ENCODE data around the gene FOXK1. TPM values are rescaled to one million over a fixed set of nuclear protein-coding genes. Genes with fewer than 3 reads are reported as not detected.
"Not testable (repeated sequence)": the region's sequence is repeated elsewhere in the genome, so short reads cannot be mapped to it uniquely, and the experiment has no call there.

The FOXK1 gene
- total RNA-seq: 16.3 and 17.7 TPM in 2 replicates

DNA sequence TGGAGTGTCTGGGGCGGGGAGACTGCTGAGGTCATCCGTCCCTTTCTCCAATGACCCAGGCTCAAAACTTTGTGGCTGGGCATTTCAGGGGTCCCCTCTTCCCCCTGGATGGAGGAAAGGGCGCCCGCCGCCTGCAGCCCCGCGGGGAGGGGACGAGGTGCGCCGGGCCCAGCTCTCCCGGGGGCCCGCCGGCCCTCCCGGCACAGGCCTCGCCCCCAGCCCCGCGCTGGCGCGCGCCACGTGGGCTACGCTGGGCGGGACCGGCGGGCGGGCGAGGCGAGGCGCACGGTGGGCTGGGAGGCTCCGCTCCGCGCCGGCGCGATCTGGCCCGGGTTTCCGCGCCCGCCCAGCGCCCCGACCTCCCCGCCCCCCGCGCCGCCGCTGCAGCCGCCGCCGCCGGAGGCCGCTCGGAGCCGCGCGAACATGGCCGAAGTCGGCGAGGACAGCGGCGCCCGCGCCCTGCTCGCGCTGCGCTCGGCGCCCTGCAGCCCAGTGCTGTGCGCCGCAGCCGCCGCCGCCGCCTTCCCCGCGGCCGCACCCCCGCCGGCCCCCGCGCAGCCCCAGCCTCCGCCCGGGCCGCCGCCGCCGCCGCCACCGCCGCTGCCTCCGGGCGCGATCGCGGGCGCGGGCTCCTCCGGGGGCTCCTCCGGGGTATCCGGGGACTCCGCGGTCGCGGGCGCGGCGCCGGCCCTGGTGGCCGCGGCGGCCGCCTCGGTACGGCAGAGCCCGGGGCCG lies at the start of gene FOXK1:
TSS of gene FOXK1 (plus strand) at position 410 of the 735 bp plus-strand sequence. CDS start at position 424, 14 bp downstream.
- peak; percentile 78 to 86 for DNase-seq (ENCODE audit: low read depth in 2 of 2)

DNA sequence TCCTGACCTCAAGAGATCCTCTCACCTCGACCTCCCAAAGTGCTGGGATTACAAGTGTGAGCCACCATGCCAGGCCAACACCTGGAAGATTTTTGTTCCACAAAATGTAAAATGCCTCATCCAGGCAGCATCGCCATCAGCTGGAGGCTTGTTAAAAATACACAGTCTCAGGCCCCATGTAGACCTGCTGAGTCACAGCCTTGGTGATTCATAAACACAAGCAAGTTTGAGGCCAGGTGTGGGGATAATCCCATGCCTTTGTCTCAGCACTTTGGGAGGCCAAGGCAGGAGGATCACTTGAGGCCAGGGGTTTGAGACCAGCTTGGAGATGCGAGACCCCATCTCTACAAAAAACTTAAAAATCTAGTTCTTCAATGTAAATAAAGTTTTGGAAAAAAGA lies 49.1 kb upstream of the FOXK1 start:
- DNase-seq (ENCODE audit: low read depth in 2 of 2): peak in 1 of 2 donors; percentile 55

DNA sequence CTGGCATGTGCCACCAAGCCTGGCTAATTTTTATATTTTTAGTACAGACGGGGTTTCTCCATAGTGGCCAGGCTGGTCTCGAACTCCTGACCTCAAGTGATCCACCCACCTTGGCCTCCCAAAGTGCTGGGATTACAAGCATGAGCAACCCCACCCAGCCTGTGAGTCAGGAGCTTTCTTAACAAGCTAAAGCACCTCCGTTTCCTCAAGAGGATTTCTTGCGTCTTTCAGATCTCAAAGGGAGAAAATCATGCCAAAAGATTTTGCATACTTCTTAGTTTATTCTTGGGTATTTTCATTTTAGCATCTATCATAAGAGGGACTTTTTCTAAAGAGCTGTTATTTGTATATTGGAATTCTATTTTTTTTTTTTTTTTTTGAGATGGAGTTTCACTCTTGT lies 47.9 kb upstream of the FOXK1 start:
- no peak for DNase-seq (ENCODE audit: low read depth in 2 of 2)

DNA sequence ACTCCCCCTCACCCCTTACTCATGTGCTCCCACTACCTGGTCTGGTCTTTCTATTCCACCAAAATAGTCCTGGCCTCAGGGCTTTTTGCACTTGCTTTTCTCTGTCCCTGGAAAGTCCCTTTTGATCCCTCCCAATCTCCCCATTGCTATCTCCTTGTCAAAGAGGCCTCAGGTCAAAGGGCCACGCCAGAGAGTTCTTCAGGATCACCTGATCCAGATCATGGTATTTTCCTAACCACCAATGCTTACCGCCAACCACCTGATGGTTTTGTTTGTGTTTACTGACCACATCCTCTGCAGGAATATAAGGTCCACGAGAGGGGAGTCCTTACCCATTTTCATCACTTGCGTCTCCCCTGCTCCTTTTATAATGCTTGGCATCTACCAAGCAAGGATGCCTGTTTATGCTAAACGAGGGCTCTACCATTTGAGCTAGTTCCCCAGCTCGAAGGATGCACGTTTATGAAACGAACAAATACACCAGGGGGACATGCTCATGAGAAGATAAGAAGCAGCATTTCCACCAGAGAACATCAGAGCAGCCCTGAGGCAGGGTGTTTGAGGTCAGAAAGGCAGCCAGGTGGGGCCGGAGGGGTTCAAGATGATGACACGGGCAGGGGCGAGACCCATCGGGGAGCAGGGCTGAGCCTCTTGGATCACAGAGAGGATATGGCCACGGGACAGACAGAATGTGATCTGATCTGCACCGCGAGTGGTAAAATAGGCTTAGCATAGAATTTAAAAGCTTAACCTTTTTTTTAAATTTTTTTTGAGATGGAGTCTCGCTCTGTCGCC lies 43.1 kb upstream of the FOXK1 start:
- no peak for DNase-seq (ENCODE audit: low read depth in 2 of 2)

DNA sequence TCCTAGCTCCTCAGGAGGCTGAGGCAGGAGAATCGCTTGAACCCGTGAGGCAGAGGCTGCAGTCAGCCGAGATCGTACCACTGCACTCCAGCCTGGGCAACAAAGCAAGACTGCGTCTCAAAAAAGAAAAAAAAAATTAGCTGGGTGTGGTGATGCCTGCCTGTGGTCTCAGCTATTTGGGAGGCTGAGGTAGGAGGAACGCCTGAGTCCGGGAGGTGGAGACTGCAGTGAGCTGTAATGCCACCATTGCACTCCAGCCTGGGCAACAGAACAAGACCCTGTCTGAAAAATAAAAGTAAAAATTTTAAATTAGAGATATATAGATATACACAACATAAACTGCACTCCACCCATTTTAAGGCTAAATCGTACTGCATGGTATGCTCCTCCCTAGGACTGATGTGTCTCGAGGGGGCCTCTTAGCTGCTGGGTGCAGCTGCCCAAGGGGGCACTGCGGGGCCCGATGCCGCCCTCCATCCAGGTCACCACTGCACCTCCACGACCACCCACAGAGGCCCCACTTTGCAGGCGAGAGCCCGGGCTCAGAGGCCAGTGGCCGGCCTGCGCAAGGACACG lies 40.9 kb upstream of the FOXK1 start:
- no peak for DNase-seq (ENCODE audit: low read depth in 2 of 2)

DNA sequence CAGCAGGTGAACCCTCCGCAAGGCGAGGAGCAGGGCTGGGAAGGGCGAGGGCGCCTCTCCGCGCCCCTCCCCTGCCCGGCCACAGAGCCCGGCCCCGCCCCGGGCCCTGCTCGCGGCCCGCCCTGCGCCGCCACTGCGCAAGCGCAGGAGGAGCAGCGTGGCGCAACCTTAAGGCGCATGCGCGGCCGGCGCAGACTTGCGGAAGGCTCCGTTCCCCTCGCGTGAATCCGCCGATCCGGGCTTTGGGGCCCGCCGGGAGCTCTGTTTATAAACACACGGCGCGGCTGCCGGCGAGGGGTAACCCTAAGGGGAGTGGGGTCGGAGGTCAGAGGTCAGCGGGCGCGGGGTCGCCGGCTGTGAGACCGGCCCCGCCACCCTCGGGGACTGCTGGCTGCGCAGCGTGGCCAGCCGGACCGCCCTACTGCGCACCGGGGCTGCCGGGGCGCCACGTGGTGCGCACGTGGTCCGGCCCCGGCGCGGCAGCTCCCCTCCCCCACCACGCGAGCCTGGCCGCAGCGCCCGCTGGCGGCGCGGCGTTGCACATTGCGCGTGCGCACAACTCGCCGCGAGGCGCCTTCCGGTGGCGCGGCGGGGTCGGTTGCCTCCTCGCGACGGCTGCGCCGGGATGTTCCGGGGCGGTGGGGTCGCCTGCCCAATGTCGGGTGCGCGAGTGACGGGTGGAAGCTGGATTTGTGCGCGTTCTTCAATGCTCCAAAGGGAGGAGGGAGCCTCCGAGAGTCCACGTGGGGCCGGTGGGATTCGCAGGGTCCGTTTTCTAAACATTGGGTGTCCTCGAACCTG lies 40.2 kb upstream of the FOXK1 start:
- DNase-seq (ENCODE audit: low read depth in 2 of 2): peak; percentile 94 to 97

DNA sequence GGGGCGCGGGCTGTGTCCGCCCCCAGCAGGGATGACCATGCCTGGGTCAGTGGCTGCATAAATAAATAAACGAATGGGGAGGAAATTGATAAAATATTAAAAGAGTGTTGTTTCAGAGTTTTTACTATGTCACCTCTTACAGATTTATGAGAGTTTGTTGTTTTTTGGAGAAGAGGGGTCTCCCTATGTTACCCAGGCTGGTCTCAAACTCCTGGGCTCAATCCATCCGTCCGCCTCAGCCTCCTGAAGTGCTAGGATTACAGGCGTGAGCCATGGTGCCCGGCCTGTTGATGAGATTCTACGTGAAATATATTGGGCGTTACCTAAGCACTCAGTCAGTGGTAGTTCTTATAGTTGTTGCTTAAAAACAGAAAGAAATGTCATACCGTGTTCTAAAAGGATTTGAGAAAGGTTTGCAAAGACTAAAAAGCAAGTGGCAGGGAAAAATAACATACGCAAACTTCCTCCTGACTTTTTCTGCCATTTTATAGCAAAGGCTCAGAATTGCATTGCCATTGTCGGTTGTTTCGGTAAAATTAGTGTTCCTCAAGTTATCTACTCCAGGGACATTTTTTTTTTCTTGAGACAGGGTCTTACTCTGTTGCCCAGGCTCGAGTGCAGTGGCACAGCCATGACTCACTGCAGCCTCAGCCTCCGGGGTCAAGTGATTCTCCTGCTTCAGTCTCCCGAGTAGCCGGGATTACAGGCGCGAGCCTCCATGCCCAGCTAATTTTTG lies 39.5 kb upstream of the FOXK1 start:
- DNase-seq (ENCODE audit: low read depth in 2 of 2): no peak

DNA sequence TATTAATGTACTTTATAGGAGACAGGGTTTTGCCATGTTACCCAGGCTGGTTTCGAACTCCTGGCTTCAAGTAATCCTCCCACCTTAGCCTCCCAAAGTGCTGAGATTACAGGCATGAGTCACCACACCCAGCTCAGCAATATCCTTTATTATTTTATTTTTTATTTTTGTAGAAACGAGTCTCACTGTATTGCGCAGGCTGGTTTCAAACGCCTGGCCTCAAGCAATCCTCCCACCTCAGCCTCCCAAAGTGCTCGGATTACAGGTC lies 39.0 kb upstream of the FOXK1 start:
- DNase-seq (ENCODE audit: low read depth in 2 of 2): not testable (repeated sequence)

DNA sequence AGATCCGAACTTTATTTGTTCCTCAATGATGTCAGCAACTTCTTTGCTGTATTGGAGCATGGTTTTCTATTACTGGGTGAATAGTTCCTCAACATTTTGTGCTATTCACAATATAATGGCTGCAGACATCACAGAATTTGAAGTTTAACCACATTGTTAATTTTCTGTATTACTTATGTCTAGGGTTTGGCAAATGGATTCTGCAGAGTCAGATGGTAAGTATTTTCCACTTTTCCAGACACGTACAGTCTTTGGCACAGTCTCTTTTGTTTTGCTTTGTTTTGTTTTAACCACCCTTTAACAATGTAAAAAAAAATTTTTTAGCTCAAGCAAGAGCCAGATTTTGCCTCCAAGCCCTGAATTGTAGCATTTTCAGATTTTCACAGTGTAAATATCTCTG lies 36.8 kb upstream of the FOXK1 start:
- no peak for DNase-seq (ENCODE audit: low read depth in 2 of 2)

DNA sequence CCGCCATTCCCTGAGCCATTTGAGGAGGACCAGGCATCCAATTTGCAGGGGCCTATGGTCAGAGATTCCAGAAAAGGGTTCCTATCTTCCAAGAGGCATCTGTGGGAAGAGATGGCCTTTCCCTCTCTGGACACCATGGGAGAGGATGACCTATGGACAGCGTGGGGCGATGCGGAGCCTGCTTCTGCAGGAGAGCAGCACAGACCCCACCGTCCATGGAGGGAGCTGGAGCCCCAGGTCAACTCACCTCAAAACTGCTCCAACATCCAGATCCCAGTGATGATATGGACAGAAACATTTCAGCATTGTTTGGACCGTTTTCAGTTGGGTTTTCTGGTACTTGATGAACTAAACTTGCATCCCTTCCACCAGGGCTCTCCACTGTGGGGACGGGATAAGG lies 34.0 kb upstream of the FOXK1 start:
- no peak for DNase-seq (ENCODE audit: low read depth in 2 of 2)

DNA sequence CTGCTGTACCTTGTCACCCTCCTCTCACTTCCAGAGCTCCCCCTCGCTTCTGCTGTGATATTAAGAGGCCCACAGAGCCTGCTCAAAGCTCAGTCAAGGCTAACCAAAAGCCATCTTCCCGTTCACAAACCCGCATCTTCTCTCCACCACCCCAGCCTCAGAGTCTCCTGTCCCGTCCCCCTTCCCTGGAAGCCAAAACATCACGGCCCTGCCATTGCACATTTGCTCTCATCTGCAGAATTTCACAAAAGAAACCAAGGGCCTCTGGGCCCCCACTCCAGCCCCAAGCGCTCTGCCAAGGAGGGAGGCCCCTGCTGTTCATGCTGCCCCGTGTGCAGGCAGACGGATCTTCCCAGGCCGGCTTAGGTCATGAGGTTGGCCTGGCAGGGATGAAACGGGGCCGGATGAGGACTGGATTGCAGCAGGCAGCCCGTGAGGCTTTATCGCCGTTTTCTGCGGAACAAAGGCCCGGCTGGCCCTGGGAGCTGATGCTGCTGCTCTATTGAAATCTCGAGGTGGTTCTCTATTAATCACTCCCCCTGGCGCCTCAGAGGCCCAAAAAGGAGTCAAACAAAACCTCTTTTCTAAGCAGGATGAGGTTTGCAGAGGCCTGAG lies 31.6 kb upstream of the FOXK1 start:
- DNase-seq (ENCODE audit: low read depth in 2 of 2): peak in 1 of 2 donors; percentile 11

DNA sequence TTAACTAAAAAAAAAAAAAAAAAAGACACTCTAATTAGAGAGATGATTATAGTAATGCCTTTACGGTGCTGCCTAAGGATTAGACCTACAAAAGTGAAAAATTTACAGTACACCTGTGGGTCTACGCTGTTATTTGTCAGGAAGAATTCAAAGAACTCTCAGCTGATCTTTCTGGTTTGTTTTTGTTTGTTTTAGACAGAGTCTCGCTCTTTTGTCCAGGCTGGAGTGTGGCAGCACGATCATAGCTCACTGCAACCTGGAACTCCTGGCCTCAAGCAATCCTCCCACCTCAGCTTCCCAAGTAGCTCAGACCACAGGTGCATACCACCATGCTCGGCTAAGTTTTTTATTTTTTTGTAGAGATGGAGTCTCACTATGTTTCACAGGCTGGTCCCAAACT lies 28.3 kb upstream of the FOXK1 start:
- DNase-seq (ENCODE audit: low read depth in 2 of 2): no peak

DNA sequence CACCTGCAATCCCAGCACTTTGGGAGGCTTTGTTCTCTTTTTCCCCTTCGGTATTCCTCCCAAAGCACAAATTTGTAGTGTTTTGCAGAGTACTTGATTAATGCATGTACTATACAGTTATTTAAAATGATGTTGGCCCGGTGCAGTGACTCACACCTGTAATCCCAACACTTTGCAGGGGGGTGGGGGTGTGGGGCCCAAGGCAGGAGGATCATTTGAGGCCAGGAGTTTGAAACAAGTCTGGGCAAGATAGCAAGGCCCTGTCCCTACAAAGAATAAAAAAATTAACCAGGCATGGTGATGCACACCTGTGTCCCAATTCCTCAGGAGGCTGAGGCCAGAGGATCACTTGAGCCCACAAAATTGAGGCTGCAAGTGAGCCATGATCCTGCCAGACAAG lies 26.8 kb upstream of the FOXK1 start:
- DNase-seq (ENCODE audit: low read depth in 2 of 2): no peak

DNA sequence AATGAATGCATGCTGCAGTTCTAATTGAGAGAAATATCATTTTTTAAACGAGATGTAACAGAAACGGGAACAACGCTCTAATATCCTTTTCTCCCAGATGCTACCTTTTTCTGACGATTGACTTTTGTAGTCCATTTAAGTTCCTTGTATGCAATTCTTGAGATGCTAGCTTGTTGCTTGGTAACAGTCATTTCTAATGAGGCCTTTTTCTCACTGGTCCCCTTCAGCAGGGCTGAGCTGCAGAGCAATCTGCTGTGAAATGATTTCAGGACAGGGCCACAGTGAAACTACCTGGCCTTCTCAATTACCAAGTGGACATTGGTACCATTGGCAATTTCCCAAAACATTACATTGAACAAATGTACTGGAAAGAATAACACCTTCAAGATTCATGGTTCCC lies 26.2 kb upstream of the FOXK1 start:
- no peak for DNase-seq (ENCODE audit: low read depth in 2 of 2)

DNA sequence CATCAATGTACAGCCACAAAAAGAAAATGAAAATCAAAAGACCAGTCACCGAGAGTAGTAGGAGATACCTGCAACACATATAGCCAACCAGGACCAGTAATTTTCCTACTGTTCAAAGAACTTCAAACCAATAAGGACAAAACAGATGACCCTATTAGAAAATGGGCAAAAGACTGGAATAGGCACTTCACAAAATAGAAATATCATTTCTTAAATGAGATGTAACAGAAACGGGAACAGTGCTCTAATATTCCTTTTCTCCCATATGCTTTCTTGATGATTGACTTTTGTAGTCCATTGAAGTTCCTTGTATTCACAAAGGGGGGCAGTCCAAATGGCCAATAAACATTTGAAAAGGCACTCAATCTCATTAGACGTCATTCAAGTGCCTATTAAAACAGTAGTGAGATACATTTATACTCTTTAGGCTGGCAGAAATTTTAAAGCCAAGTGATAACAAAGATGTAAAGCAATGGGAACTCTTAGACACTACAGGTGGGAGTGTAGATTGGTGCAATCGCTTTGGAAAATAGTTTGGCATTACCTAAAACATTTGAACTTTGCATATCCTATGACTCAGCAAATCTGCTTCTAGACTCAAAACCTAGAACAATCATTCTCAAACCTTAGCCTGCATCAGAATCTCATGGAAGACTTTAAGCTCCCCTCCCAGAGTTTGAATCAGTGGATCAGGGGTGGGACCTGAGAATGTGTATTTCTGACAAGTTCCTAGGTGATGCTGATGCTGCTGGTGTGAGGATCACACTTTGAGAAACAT lies 24.3 kb upstream of the FOXK1 start:
- no peak for DNase-seq (ENCODE audit: low read depth in 2 of 2)

DNA sequence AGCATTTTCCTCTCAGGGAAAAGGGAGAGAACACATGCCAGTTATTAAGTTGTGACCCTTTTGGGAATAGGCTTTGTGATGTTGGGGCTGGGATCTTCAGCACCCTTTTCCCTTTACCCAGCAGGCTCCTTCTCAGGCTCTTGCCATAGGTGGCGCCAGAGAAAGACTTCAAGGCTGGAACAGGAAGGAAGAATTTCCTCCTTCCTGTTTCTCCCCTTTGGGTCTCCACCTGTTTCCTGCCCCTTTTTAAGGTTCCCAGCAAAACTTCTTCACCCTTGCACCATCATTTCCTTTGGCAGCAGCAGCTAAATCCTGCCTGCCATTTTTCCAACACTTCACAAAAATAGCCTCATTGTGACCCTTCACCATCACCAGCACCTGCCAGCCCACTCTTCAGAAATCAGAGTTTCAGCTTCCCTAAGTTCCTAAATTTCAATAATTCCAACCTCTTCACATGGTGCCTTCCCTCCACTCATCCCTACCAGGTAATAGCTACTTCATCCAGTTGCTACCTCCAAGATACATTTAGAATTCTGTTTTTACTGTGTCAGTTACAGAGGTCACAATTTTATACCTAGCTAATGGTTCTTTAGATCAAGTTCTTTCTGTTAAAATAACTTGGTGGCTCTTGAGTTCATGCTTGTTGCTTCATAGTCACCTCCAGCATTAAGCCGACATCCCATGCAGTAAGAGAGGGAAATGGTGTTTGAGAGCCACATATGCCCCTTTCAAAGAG lies 22.4 kb upstream of the FOXK1 start:
- peak in 1 of 2 donors; percentile 26 for DNase-seq (ENCODE audit: low read depth in 2 of 2)

DNA sequence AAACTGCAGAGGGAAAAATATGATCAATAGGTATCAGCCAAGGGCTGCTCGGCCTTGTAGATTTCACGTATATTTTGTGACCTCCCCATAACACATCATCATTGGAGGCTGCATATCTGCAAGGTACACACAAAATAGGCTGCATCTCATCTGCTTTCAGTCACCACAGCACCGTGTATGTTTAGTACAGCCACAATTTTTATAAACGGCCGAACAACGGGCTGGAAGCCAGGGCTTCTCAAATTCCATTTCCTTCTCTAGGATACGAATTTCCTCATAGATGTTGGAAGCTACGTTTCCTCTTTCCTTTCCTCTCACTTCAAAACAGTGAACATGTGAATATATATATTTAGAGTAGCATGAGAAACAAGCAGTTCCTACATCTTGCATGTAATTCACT lies 20.2 kb upstream of the FOXK1 start:
- peak; percentile 43 to 70 for DNase-seq (ENCODE audit: low read depth in 2 of 2)

DNA sequence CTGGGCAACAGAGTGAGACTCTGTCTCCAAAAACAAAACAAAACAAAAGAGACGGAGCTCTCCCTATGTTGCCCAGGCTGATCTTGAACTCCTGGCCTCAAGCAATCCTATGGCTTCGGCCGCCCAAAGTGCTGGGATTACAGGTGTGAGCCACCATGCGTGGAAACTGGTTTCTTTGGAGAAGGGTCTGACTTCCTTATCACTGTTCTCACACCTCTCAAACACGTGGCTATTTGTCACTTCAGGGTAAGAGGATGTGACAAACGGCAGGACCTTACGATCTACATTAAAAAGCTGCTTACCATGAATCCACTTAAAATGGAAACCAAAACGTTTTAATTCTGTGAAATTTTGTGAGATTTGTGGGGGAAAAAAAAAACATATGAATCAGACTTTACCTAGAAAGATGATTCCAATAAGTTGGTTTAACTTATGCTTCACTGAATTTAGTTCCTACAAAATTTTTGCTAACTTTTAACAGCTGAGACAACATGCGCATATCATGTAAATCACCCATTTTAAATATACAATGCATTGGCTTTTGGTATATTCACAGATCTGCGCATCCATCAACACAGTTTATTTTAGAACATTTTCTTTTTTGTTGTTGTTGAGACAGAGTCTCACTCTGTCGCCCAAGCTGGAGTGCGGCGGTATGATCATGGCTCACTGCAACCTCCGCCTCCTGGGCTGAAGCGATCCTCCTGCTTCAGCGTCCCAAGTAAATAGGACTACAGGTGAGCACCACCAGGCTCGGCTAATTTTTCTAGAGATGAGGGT lies 18.7 kb upstream of the FOXK1 start:
- DNase-seq (ENCODE audit: low read depth in 2 of 2): no peak

DNA sequence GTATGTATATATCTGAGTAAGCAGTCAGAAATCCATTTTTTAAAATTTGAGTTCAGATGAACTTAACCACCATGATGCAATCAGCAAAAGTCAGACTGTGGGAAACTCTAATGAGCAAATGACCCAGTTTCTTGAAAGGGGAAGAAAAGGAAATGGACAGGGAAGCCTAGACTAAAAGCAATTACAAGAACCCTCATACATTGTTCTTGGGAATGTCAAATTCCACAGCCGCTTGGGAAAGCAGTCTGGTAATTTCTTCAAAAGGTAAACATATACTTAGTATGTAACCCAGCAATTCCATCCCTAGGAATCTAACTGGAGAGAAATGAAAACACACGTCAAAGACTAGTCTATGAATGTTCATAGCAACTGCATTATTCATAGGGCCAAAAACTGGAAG lies 16.4 kb upstream of the FOXK1 start:
- peak in 1 of 2 donors; percentile 92 for DNase-seq (ENCODE audit: low read depth in 2 of 2)
